ENCODE results near the gene IGFL2. TPM values are rescaled to one million over a fixed set of nuclear protein-coding genes. Genes with fewer than 3 reads are reported as not detected.

The IGFL2 gene
- total RNA-seq, 1 experiment from 2014 or later, result 64.7 TPM

GRCh38 chr19:46125447-46125846, 22.6 kb upstream of the IGFL2 start:
- H3K4me1 ChIP-seq, result no peaks in the 10 kb centered on the region
- no peaks in the 10 kb centered on the region for H3K36me3 Mint-ChIP-seq (ENCODE audit: insufficient read depth, unreplicated experiment)
- H3K9me3 Mint-ChIP-seq (ENCODE audit: unreplicated experiment), result peaks cover 10% of the 10 kb centered on the region
- no peaks in the 10 kb centered on the region for H3K36me3 ChIP-seq (ENCODE audit: control insufficient read depth, insufficient read depth, low read length)
- no peak for DNase-seq
- TF ChIP-seq CTCF (IDR thresholded peaks at IDR 0.05; ENCODE audit: insufficient read depth in 1 of 2, low read depth in 1 of 2, low read length in 1 of 2, severe bottlenecking in 1 of 2, unreplicated experiment in 1 of 2), result no peak
- intact Hi-C loops (cut with micrococcal nuclease; ENCODE audit: unreplicated experiment), result no loop called here
- no peak overlapping the region for H3K4me3 Mint-ChIP-seq (ENCODE audit: unreplicated experiment)
- CTCF ChIA-PET, result no interaction called here
- BruUV-seq (replicated peaks), result no TSS peak
- POLR2A ChIA-PET, result no interaction called here
- H3K9me3 ChIP-seq, result no peaks in the 10 kb centered on the region
- no peaks in the 10 kb centered on the region for H3K27me3 ChIP-seq (replicated peaks; ENCODE audit: control insufficient read depth, insufficient read depth, low read length)
- H3K27me3 Mint-ChIP-seq (ENCODE audit: insufficient read depth, unreplicated experiment), result no peaks in the 10 kb centered on the region
- H3K4me1 Mint-ChIP-seq (ENCODE audit: low read depth, unreplicated experiment), result peaks cover 6% of the 10 kb centered on the region
- H3K4me3 ChIP-seq (ENCODE audit: low read depth, low read length), result no peak overlapping the region
- no peak overlapping the region for H3K27ac Mint-ChIP-seq (ENCODE audit: unreplicated experiment)

- no peak for DNase-seq
- H3K36me3 ChIP-seq (ENCODE audit: control insufficient read depth, insufficient read depth, low read length), result no peaks in the 10 kb centered on the region
- ChIA-PET POLR2A (no interaction called here), CTCF (no interaction called here)
- BruUV-seq (replicated peaks), result no TSS peak
- H3K9me3 Mint-ChIP-seq (ENCODE audit: unreplicated experiment), result peaks cover 10% of the 10 kb centered on the region
- H3K9me3 ChIP-seq, result no peaks in the 10 kb centered on the region
- H3K4me1 Mint-ChIP-seq (ENCODE audit: low read depth, unreplicated experiment), result peaks cover 6% of the 10 kb centered on the region
- no peaks in the 10 kb centered on the region for H3K27me3 ChIP-seq (replicated peaks; ENCODE audit: control insufficient read depth, insufficient read depth, low read length)
- H3K27ac Mint-ChIP-seq (ENCODE audit: unreplicated experiment), result no peak overlapping the region
- H3K4me1 ChIP-seq, result no peaks in the 10 kb centered on the region
- H3K4me3 ChIP-seq (ENCODE audit: low read depth, low read length), result no peak overlapping the region
- H3K27me3 Mint-ChIP-seq (ENCODE audit: insufficient read depth, unreplicated experiment), result no peaks in the 10 kb centered on the region
- TF ChIP-seq CTCF (IDR thresholded peaks at IDR 0.05; ENCODE audit: insufficient read depth in 1 of 2, low read depth in 1 of 2, low read length in 1 of 2, severe bottlenecking in 1 of 2, unreplicated experiment in 1 of 2), result no peak
- no peaks in the 10 kb centered on the region for H3K36me3 Mint-ChIP-seq (ENCODE audit: insufficient read depth, unreplicated experiment)
- intact Hi-C loops (cut with micrococcal nuclease; ENCODE audit: unreplicated experiment), result no loop called here
- H3K4me3 Mint-ChIP-seq (ENCODE audit: unreplicated experiment), result no peak overlapping the region
Observed at GRCh38 chr19:46126086-46126580, 21.9 kb upstream of the IGFL2 start.

- BruUV-seq (replicated peaks), result no TSS peak
- H3K9me3 ChIP-seq, result peaks cover 19% of the 10 kb centered on the region
- Mint-ChIP-seq H3K36me3 (ENCODE audit: insufficient read depth, unreplicated experiment) (no peaks in the 10 kb centered on the region), H3K27ac (ENCODE audit: unreplicated experiment) (no peak overlapping the region), H3K27me3 (ENCODE audit: insufficient read depth, unreplicated experiment) (no peaks in the 10 kb centered on the region), H3K4me3 (ENCODE audit: unreplicated experiment) (no peak overlapping the region), H3K4me1 (ENCODE audit: low read depth, unreplicated experiment) (peaks cover 20% of the 10 kb centered on the region), H3K9me3 (ENCODE audit: unreplicated experiment) (peaks cover 54% of the 10 kb centered on the region)
- H3K4me1 ChIP-seq, result peaks cover 22% of the 10 kb centered on the region
- POLR2A ChIA-PET, result no interaction called here
- intact Hi-C loops (cut with micrococcal nuclease; ENCODE audit: unreplicated experiment), result no loop called here
- no peak for TF ChIP-seq CTCF (IDR thresholded peaks at IDR 0.05; ENCODE audit: insufficient read depth in 1 of 2, low read depth in 1 of 2, low read length in 1 of 2, severe bottlenecking in 1 of 2, unreplicated experiment in 1 of 2)
- no peaks in the 10 kb centered on the region for H3K27me3 ChIP-seq (replicated peaks; ENCODE audit: control insufficient read depth, insufficient read depth, low read length)
- DNase-seq, result no peak
- H3K4me3 ChIP-seq (ENCODE audit: low read depth, low read length), result no peak overlapping the region
- CTCF ChIA-PET, result no interaction called here
- H3K36me3 ChIP-seq (ENCODE audit: control insufficient read depth, insufficient read depth, low read length), result no peaks in the 10 kb centered on the region
Observed at GRCh38 chr19:46131485-46132143, 16.4 kb upstream of the IGFL2 start.

Measured in Caco-2 (cell line).